NK-92 treated with Interleukin-12 subunit alpha and Interleukin-12 subunit beta, amount 100 ng/mL, for 24 hours (cell line): ENCODE measurements around the gene MTSS2.

Experiments
- DNase-seq: peaks from one replicate; lab custom pipeline; 2025; lab: John Stamatoyannopoulos, UW

The MTSS2 gene

DNA sequence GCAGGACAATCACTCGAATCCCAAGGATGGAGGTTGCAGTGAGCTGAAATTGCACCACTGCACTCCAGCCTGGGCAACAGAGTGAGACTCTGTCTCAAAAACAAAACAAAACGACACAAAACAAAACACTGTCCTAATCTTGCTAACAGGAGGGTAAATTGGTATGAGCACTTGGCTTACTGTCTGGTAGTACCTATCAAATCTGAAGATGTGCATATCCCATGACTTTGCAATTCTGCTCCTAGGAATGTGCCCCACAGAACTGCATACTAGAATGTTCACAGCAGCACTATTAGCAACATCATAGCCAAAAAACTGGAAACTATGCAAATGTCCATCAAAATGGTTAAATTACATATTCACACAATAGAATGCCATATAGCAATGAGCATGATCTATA, 15.7 kb downstream of the MTSS2 start:
- DNase-seq, result no peak

GRCh38 chr16:70665806-70666735, 19.8 kb downstream of the MTSS2 start:
- DNase-seq, result no peak

- no peak for DNase-seq
Measured at GRCh38 chr16:70665113-70665694, 20.6 kb downstream of the MTSS2 start.

DNA sequence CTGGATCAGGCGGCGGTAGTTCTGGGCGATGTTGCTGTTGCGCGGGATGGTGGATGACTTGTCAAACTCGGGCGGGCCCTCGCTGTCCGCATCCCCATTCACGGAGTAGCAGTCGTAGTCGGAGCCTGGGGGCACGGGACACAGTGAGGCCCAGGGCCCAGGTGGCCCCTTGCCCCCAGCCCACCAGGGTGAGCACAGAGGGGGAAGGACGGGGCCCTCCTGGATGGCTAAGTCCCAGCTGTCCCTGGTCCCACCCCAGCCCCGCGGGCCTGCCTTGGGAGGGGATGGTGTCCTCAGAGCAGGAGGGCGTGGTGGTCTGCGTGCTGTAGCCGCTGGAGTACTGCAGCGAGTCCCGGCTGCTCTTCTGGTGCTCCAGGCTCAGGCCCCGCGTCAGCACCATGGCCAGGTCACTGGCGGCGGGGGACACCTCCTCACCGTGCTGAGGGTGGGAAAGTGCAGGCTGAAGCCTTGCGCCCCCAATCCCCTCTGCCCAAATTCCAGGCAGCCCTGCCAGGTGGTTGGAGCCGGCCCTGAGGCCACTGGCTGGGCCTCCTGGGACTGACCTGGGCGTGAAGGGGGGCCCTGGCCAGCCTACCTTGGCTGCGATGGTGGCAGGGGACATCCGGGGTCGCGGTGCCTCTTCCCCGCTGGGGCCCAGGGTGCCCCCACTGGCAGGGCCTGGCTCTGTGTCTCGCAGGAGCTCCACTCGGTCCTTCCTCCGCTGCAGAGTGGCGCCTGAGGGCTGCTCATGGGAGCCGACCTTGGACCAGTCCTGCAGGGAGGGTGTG, 21.3 kb downstream of the MTSS2 start:
- no peak for DNase-seq

DNA sequence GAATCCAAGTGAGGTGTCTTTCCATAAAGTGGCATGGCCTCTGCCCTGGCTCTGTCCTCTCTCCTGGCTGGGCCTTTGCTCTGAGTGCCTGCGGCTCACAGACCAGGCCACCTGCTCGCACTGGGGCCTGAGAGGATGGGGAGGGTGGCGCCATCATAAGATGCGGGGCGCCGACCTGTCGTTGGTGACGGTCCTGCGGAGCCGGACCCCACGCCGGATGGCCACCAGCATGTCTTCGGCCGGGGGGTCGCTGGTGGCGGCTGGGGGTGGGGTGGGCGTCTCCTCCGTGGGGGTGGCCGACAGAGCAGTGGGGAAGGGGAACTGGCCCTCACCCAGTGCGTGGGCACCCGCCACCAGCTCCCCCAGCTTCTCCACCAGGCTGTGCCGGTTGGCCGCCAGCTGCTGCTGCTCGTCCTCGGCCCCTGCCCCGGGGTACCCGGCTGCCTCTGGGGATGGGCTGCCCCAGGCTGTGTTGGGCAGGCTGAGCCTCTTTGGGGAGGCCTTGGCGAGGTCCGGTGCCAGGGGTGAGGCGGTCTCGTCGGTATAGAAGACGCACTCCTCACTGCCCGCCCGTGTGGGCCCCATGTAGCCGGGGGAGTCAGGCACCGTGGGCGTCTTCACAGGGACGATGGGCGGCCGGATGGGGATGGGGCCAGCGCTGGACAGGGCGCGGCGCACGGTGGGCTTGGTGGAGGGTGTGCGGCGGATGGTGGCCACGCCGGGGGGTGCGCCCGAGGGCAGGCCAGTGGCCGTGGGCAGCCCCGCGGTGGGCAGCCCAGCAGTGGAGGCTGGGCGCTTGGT, 22.1 kb downstream of the MTSS2 start:
- DNase-seq, result no peak

DNA sequence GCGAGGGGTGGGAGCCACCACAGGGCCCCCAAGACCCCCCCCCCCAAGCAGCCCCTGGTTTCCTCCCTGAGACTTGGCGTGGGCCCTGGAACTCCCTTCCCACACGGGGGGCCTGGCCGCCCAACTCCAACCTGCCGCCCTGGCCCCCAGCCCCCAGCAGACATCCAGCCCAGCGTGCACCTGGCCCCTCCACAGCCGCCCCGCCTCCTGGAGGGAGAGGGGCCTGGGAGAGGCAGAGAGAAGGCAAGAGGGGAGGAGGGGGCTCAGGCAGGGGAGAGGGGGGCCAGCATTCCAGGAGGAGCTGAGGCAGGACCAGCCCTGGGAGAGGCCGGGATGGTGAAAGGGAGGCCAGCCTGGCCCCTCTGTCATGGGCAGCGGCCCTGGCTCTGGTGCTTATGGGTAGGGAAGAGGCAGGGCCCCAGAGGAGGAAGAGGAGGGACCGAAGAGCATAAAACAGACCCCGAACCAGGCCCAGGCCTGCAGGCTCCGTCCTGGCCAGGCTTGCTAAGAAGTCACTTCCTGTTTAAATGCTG, 22.8 kb downstream of the MTSS2 start:
- DNase-seq, result no peak

DNA sequence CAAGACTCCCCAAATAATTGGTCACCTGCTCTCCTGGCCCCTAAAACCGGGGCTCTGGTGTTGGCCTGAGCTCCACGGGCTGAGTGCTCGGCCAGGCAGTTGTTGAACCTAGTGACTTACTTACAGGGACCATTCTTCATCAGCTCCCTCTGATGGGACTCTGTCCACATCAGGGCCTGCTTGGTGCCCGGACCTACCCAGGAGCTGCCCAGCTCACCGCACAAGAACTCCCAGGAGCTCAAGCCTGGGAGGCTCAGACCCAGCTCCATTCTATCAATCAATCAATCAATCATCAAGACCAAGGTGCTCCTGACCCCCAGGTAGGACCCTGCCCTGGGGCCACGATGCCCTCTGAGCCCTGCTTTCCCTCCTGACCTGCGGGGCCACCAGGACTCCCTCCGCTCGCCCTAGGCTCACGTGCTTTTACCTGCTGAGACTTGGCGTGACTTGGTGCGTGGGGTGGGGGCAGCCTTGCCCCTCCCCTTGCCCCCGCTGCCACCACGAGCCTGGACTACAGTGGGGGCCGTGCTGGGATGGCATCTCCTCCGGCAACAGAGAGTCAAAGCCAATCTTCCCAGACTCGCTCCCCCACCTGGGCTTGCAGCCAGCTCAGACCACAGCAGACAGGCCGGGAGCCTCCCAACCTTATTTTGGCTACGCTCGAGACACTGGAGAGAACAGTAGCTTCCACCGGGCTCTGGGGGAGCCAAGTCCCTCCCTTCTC, 23.8 kb downstream of the MTSS2 start:
- no peak for DNase-seq

GRCh38 chr16:70661534-70661917, 24.3 kb downstream of the MTSS2 start:
- DNase-seq, result no peak

- no peak for DNase-seq
Measured at GRCh38 chr16:70660672-70661350, 25.0 kb downstream of the MTSS2 start.

GRCh38 chr16:70659953-70660671, 25.7 kb downstream of the MTSS2 start:
- no peak for DNase-seq

DNA sequence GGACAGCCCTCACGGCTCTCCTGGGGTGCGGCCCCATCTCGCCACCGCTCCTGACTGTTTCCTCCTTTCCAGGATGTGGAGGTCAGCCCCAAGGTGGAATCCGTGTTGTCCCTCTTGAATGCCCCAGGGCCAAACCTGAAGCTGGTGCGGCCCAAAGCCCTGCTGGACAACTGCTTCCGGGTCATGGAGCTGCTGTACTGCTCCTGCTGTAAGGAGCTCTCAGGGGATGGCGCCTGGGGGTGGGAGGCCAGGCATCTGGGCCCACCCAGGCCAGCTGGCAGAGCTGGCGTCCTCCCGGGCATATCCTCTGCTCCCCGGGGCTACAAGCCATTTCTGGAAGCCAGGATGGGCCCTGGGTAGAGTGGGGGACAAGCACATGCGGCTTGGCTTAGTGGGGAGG, 26.3 kb downstream of the MTSS2 start:
- no peak for DNase-seq

GRCh38 chr16:70658921-70659320, 26.9 kb downstream of the MTSS2 start:
- no peak for DNase-seq

DNA sequence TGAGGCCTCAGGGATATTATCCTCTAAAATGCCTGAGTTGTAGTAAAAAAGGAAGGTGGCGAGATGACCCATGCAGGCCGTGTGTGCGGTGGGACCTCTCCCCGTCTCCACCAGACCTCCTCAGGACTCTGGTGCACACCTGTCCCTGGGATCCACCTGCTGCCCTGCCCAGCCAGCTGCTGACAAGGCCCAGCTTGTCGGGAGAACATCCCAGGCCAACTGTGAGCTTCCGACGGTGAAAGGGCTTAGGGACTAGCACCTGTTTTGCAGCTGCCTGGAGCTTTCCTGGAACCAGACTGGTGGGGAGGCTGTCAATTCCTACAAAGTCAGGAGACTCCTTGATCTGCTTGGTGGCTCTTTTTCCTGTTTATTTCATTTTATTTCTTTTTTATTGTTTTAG, 27.9 kb downstream of the MTSS2 start:
- DNase-seq, result no peak

GRCh38 chr16:70656712-70657263, 29.1 kb downstream of the MTSS2 start:
- DNase-seq, result no peak

DNA sequence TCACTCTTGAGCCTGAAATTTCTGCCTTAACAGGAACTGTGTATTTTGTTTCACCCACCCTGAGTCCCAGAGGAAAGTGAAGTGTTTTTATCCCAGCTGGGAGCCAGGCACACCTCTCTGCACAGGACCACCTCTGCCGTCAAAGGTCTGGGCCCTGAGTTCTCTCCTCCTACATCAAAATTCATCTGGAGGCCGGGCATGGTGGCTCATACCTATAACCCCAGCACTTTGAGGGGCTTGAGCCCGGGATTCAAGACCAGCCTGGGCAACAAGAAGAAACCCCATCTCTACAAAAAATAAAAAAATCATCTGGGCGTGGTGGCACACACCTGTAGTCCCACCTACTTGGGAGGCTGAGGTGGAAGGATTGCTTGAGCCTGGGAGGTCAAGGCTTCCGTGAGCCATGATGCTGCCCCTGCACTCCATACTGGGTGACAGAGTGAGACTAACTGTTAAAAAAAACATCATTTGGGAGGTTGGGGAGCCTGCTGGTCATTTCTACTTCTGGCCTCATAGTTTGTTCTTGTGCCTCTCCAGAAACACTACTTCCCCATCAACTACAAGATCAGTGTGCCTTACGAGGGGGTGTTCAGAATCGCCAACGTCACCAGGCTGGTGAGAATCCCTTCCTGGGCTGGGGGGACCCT, 29.7 kb downstream of the MTSS2 start:
- no peak for DNase-seq

GRCh38 chr16:70653809-70654771, 31.8 kb downstream of the MTSS2 start:
- peak; percentile 15 for DNase-seq

GRCh38 chr16:70653406-70653805, 32.4 kb downstream of the MTSS2 start:
- DNase-seq, result no peak

GRCh38 chr16:70652322-70652721, 33.5 kb downstream of the MTSS2 start:
- no peak for DNase-seq
